ENCODE measurements around the gene CHAMP1.
A peak's percentile ranks its signal among the peaks of the same experiment; 100 is the strongest.
"Not testable (repeated sequence)": the region's sequence is repeated elsewhere in the genome, so short reads cannot be mapped to it uniquely, and the experiment has no call there.

The CHAMP1 gene

GRCh38 chr13:114336457-114336856, 22.2 kb downstream of the CHAMP1 start:
- not testable (repeated sequence) for DNase-seq

GRCh38 chr13:114338959-114339358, 24.7 kb downstream of the CHAMP1 start:
- DNase-seq = no peak

GRCh38 chr13:114339857-114340534, 25.7 kb downstream of the CHAMP1 start:
- DNase-seq = peak; percentile 66

GRCh38 chr13:114341003-114341777, 26.9 kb downstream of the CHAMP1 start:
- no peak for DNase-seq

- not testable (repeated sequence) for DNase-seq
Measured at GRCh38 chr13:114347256-114347655, 33.0 kb downstream of the CHAMP1 start.

GRCh38 chr13:114352763-114353162, 38.5 kb downstream of the CHAMP1 start:
- not testable (repeated sequence) for DNase-seq

- DNase-seq = not testable (repeated sequence)
Measured at GRCh38 chr13:114353382-114353781, 39.1 kb downstream of the CHAMP1 start.
